GM18505 (cell line): ENCODE results near the gene KAZN.

ENCODE experiments used
- ATAC-seq: cut with Tn5 transposase; IDR thresholded peaks from one replicate; pipeline ENCODE4 v1.9.1; 2021; ENCODE audit not compliant: unreplicated experiment
- POLR2A ChIP-seq: IDR thresholded peaks from 4 replicates; pipeline ENCODE4 v1.6.1; 2011; ENCODE audit warnings: borderline replicate concordance; ENCODE audit not compliant: insufficient read depth, insufficient read length; ENCODE audit errors: extremely low read depth

KAZN gene

DNA sequence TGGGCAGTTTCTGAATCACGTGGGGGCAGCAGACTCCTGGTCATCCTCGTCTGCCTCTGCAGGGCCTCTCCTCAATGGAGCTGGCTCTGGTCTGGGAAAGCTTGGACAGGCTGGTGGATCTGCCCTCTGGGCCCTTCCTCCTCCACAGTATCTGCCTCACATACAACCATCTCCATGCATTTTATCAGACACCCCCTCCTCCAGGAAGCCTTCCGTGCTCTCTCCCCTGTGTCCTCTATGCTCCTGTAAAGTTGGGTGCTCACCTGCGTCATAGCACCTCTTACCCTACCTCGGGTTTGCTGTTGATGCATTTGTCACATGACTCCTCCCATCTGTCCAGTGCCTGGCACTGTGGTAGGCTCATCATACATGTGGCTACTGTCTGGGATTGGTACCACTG lies 459.3 kb downstream of the KAZN start:
- ATAC-seq, result no peak

DNA sequence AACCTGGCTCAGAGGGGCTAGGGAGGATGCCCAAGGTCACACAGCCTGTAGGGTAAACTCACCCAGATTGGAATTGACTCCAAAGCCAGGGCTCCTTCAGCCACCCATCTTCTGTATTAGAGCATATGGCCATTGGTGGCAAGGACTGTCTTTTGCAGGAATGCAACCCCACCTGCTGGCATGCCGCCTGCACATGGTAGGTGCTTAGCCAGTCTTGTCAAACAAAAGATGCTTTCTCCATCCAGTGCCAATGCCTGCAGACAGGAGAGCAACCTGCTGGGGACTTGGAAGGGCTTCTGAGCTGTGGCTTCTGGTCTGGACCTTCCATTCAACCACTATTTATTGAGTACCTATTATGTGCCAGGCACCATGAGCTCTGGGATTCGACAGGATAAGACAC lies 459.8 kb downstream of the KAZN start:
- ATAC-seq, result no peak
- TF ChIP-seq POLR2A, result no peak

More for the DNA sequence above, 459.3 kb downstream of the KAZN start:
- no peak for TF ChIP-seq POLR2A

DNA sequence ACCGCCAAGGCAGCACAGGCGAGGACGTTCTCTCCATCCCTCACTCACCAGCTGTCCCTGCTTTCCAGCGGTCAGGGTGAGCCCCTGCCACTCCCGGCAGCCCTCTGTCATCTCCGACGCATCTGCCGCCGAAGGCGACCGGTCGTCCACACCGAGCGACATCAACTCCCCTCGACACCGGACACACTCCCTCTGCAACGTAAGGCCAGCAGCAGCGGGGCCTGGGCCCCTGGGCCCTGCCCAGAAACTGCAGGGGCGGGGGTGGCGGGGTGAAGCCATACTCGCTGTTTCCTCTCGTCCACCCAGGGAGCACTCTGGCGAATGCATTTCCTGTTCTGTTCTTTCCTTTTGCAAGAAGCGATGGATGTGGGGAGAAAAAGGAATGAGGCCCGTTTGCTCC lies 461.6 kb downstream of the KAZN start:
- no peak for ATAC-seq
- TF ChIP-seq POLR2A, result no peak

DNA sequence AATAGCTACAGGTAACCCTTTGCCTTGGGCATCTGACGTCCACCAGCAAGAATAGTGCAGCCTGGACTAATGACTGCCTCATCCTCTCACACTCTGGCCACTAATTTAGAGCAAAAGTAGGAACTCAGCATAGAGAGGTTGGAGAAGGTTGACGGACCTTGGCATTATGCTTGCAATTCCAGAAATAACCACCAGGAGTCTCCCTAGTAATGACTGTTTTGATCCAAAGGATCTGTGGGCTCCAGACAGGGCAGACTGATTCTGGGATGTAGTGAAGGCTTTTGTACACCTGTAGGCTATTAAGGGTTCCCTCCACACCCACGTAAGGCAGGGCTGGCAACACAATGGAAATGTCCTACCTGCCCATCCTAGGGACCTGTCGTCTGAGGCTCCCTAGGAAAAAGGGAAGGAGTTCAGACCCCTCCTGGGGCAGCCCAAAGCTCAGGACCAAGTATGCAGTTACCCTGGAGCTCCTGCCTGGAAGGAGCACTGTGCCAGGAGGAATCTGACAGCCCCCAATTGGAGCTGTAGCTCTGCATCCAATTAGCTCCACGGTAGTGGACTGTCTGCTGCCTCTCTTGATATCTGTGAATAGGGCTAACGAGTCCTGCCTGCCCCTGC lies 464.1 kb downstream of the KAZN start:
- ATAC-seq, result no peak
- TF ChIP-seq POLR2A, result no peak

DNA sequence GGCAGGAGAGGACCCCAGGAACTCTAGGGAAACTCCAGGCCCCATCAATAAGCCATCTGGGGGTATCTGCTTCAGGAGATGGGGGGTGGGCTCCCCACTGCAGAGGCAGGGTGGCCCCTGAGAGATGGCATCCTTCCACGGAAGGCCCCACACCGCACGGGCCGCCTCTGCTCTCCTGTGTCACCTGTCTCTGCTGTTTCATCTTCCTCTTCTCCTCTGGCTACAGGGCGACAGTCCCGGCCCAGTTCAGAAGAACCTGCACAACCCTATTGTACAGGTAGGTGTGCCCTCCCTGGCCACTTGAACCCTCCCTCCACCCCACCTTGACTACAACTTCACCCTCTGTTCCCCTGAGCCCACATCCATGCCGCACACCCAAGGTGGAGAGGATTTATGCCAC lies 464.9 kb downstream of the KAZN start:
- no peak for TF ChIP-seq POLR2A
- no peak for ATAC-seq

DNA sequence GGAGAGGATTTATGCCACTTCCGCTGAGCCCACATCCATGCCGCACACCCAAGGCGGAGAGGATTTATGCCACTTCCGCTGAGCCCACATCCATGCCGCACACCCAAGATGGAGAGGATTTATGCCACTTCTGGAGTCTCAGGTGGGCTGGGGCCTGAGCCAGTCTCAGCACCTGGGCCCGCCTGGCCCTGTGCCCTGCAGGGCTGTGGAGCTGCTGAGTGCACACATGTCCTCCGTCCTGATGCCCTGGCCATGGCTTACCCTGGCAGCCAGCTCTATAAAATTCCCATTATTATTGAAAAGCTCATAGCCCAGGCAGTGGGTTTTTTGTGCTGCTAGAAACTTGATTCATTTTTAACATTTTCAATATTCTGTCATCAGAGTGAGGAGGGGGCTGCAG lies 465.3 kb downstream of the KAZN start:
- no peak for ATAC-seq
- TF ChIP-seq POLR2A, result no peak

DNA sequence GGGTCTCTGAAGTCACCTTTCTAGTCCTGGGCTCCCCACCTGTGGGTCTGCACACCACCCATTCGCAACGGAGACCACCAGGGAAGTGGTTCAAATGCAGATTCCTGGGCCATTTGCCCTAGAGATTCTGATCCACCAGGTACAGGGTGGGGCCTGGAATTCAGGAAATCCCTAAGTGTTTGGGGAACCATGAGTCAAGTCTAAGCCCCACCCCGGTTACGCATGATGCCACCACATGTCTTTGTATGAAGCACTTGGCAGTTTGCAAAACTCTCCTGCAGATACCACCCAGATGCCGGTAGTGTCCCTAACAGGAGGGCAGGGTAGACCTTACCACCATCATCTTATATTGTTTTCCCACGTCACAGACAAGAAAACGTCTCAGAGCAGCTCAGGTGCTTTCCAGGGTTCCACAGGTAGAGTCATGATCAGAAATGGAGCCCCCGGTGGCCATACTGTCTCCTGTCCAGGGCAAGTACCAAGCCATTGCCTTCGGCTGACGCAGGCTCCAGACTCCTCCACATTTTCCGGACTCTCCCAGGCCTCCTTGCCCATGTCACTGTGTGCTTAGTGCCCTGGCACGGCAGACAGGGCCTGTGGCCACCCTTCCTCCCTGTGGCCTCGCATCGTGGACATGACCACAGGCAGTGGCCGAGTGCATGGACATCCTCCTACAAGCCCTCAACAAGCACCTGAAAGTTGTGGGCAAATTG lies 465.9 kb downstream of the KAZN start:
- no peak for TF ChIP-seq POLR2A
- ATAC-seq, result no peak

DNA sequence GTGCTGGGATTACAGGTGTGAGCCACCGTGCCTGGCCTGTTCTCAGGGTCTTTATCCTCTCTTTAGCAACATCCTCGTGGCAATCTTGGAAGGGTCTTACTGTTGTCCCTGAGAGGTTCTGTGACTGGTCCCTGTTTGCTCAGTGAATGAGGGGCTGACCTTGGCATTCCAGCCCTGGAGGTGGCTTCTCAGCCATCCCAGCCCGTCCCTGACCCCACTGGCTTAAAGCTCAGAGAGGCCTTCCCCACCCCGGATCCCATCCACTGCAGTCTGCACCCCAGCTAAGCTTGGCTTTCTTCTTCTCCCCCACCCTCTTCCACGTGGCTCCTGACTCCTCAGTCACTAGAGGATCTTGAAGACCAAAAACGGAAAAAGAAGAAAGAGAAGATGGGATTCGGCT lies 466.8 kb downstream of the KAZN start:
- no peak for ATAC-seq
- no peak for TF ChIP-seq POLR2A

DNA sequence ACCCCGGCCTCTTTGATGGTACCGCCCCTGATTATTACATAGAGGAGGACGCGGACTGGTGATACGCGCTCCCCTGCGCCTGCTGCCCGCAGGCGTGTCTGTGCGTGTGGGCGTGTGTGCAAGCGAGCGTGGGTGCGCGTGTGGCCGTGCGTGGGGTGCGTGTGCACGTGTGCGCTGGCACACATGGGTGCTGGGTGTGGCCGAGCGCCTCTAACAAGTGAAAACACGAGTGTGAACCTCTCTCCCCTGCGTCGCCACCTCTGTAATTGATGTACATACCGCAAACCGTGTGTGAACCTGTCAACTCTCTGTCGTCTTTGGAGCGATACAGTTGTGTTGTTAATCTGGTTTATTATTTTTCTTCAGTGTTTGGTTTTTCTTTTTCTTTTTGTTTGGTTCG lies 467.3 kb downstream of the KAZN start:
- ATAC-seq, result no peak
- no peak for TF ChIP-seq POLR2A

DNA sequence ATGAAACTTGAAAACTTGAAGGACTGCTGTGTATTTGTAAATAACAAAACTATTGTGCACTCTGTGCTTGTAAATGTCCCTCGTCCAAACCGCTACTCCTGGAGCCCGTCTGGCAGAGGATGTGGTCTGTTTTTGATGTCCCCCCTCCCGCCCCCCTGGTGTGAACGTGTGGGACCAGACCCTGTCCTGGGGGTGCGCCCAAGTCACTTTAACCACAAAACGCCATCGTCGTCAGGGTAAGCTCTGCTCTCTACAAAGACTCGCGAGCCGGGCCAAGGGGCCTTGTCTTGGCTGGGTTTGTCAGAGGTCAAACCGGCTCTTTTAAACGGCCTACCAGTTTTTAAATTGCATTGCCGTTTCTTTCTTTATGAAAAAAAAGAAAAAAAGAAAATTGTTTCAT lies 467.7 kb downstream of the KAZN start:
- no peak for ATAC-seq
- no peak for TF ChIP-seq POLR2A

DNA sequence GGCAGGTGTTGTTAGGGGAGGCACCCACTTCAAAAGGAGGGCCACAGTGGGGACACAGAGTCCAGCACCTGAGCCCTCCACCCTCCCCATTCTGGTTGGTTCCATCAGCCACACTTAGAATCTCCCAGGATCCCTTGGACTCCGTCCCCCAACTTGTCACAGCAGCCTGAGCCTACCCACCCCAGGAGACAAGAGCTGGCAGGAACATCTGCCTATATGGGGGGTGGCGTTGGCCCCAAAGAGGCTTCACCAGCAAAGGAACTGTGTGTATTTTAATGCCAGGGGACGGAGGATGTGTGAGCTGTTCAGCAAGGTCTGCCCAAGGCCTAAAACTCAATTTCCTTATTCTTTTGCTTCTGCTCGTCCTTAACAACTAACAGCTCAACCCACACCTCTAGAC lies 468.7 kb downstream of the KAZN start:
- no peak for ATAC-seq
- no peak for TF ChIP-seq POLR2A

DNA sequence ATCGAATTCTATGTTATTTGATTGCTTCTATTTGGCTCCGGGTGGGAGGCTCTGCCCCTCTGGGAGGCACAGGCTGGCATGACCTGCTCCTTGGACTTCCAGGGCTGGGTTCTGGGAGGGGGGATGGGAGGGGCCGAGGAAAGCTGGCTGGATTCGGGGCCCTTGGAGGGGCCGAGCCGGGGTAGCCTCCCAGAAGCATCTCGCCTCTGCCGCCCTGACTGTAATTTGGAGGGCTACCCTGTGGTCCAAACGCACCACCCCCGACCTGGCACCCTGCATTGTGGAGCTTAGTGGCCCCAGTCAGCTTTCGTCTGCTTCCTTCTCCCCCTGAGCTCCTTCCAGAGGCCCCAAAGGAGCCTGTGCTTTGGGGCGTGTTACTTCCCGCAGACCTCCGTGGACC lies 469.7 kb downstream of the KAZN start:
- no peak for TF ChIP-seq POLR2A
- no peak for ATAC-seq

DNA sequence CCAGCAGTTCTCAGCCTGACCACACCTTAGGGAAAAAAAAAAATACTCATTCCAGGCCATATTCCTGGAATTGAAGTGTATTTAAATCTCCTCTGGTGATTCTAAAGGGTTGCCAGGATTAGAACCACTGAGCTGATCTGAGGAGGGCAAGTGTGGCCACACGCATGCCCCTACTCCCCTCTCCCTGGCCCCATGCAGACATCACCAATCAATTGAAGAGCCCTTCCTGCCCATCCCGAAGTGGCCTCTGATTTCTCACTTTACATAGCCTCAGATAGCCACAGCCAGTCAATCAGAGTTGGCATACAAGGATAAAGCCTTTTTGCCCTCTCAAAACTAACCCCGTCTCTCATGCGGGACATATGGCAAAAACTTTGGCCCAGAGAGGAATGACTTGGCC lies 470.5 kb downstream of the KAZN start:
- TF ChIP-seq POLR2A, result no peak
- ATAC-seq, result no peak

DNA sequence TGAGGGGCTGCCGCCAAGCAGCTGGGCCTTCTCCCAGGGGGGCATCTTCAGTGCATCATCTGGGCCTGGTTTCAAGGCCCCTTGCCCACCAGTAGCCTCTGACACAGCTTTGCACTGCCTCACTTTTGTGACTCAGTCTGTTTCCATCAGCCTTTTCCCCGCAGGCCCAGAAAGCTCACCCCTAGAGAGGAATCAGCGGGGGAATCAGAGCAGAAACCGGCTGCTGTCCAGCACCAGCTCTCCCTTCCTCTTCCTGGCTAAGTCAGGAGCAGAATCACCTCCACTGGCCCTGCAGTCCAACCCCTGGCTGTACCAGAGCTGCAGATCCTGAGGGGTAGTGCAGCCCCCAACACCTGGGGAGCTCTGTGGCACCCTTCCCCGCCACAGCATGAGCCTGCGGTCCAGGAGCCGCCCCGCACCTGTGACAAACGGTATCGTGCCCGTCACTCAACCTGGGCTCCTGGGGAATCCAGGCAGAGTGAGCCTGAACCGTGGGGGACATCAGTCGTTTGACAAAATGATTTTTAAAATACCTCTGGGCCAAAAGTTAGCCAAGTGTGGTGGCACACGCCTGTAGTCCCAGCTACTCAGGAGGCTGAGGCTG lies 471.8 kb downstream of the KAZN start:
- no peak for TF ChIP-seq POLR2A
- ATAC-seq, result no peak

DNA sequence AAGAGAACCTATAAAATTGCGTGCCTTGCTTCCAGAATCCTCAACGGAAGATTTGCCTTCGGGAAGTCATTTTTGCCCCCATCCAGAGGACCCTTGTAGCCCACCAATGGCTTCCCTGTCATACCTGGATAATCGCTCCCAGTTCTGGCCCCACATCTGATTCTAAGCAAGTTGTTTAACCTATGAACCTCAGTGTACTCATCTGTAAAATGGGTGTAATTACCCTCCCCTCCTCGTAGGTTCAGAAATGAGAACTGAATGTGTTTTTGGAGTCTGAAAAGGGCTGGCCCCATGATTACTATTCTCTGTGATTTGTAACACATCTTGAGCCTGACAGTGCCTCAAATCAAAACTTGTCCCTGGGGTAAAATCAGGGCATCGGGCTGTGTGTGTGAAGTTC lies 473.5 kb downstream of the KAZN start:
- TF ChIP-seq POLR2A, result no peak
- no peak for ATAC-seq

DNA sequence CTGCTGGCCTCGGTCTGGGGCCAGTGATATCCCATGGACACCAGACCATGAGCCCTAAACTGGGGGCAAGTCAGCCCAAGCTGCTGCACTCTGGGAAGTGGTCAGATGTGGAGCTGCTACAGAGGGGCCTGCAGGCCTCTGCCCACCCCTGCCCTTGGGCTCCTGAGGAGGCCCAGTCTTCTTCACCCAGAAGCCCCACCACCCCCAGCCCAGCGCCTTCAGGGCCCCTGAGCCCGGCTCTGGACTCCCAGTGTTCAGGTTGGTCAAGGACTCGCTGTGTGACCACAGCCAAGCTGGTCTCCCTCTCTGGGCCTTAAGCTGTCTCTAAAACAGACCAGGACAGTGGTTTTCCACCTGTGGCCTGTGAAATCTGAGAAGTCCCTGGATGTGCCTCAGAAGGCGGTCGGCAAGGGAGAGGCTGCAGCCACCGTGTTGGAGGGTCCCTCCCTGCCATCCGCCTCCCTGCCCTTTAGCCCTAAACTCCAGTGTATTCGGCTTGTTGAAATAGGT lies 475.4 kb downstream of the KAZN start:
- no peak for ATAC-seq
- no peak for TF ChIP-seq POLR2A
